GM12878 (cell line): ENCODE data around the gene PRSS50. TPM values are rescaled to one million over a fixed set of nuclear protein-coding genes. Genes with fewer than 3 reads are reported as not detected.

Experiments used
- ATAC-seq: fragments of 200-7000 bp; cut with Tn5 transposase; 3 replicates; pipeline ENCODE4 v1.9.1; 2020; ENCODE audit warnings: mild to moderate bottlenecking, moderate library complexity
- BruUV-seq: library from RNA; stranded (reverse); fragments of 400-500 nt; replicated peaks from 2 replicates; lab custom pipeline; 2021; lab: Mats Ljungman, UMichigan
- CTCF ChIA-PET: fragments of 300-600 bp; sonication (Branson Sonifier 250); formaldehyde crosslinking; extraction: SDS; loops from one replicate; lab custom pipeline; 2021; ENCODE audit warnings: inconsistent platforms; lab: Yijun Ruan, JAX
- POLR2A ChIA-PET: fragments of 350-600 bp; formaldehyde crosslinking; extraction: SDS; loops from one replicate; lab custom pipeline; 2021; ENCODE audit warnings: inconsistent platforms; lab: Charles Lee
- RAD21 ChIA-PET: fragments of 300-600 bp; sonication (Branson Sonifier 250); formaldehyde crosslinking; loops from one replicate; lab custom pipeline; 2023; ENCODE audit warnings: antibody characterized with exemption; ENCODE audit not compliant: unreplicated experiment; lab: Charles Lee
- SMC1A ChIA-PET: fragments of 300-600 bp; sonication (Branson Sonifier 250); formaldehyde crosslinking; loops from one replicate; lab custom pipeline; 2023; ENCODE audit not compliant: unreplicated experiment, uncharacterized antibody; lab: Charles Lee
- DNase-seq: peaks from one replicate; pipeline ENCODE4 v3.0.0-alpha.2; 2011; ENCODE audit warnings: low read depth, low spot score
- FAIRE-seq: peaks from 3 replicates; lab custom pipeline; 2011; peaks lifted over from hg19 to GRCh38; lab: Jason Lieb, UNC
- H2AFZ ChIP-seq: 2 replicates; pipeline ENCODE4 v1.6.0; 2011; ENCODE audit warnings: low read depth, low read length, control low read depth; ENCODE audit not compliant: control insufficient read depth
- H3K27ac ChIP-seq: 2 replicates; pipeline ENCODE4 v1.5.1; 2011; ENCODE audit warnings: control low read depth; ENCODE audit not compliant: control insufficient read depth, insufficient read depth
- H3K27me3 ChIP-seq, 2 experiments: replicated peaks in 1 of 2; 2 replicates each; pipeline versions ENCODE4 v1.6.0 to v1.6.1; 2011; ENCODE audit warnings: low read length in 1 of 2; ENCODE audit not compliant: control insufficient read depth in 2 of 2, insufficient read depth in 2 of 2
- H3K36me3 ChIP-seq, 2 experiments: 2 replicates each; pipeline ENCODE4 v1.5.1; 2011; ENCODE audit warnings: low read length in 1 of 2; ENCODE audit not compliant: control insufficient read depth in 2 of 2, insufficient read depth in 2 of 2
- H3K4me1 ChIP-seq: 2 replicates; pipeline ENCODE4 v1.6.1; 2011; ENCODE audit warnings: mild to moderate bottlenecking, low read length, moderate library complexity, mixed read lengths; ENCODE audit not compliant: control insufficient read depth, insufficient read depth
- H3K4me2 ChIP-seq: 2 replicates; pipeline ENCODE4 v1.6.0; 2011; ENCODE audit warnings: control low read depth; ENCODE audit not compliant: control insufficient read depth, insufficient read depth
- H3K4me3 ChIP-seq: fragments of 200-600 bp; sonication (generic); 2 replicates; pipeline ENCODE4 v1.5.1; 2016
- H3K79me2 ChIP-seq: 2 replicates; pipeline ENCODE4 v1.6.0; 2011; ENCODE audit warnings: low read length; ENCODE audit not compliant: control insufficient read depth, insufficient read depth
- H3K9ac ChIP-seq: 2 replicates; pipeline ENCODE4 v1.8.0; 2011; ENCODE audit warnings: low read length, control low read depth, mixed read lengths; ENCODE audit not compliant: control insufficient read depth, insufficient read depth
- H3K9me3 ChIP-seq: replicated peaks from 3 replicates; pipeline ENCODE4 v1.5.1; 2011; ENCODE audit warnings: mild to moderate bottlenecking, low read length; ENCODE audit not compliant: control insufficient read depth, insufficient read depth
- H4K20me1 ChIP-seq: 2 replicates; pipeline ENCODE4 v1.6.0; 2011; ENCODE audit not compliant: control insufficient read depth, insufficient read depth
- CHD1 ChIP-seq: IDR thresholded peaks from 2 replicates; pipeline ENCODE4 v1.6.1; 2012; ENCODE audit warnings: low read depth, low read length, improper control_type of control experiment
- CREM ChIP-seq: IDR thresholded peaks from 2 replicates; pipeline ENCODE4 v1.6.1; 2014; ENCODE audit warnings: antibody characterized with exemption, low read depth
- NFXL1 ChIP-seq: fragments of 450-650 bp; IDR thresholded peaks from 2 replicates; pipeline ENCODE4 v1.6.1; 2017; ENCODE audit warnings: antibody characterized with exemption, mild to moderate bottlenecking, borderline replicate concordance
- NFYB ChIP-seq: IDR thresholded peaks from 2 replicates; pipeline ENCODE4 v1.6.1; 2011; ENCODE audit warnings: low read depth, mild to moderate bottlenecking, low read length, improper control_type of control experiment, moderate library complexity; ENCODE audit not compliant: insufficient read depth
- NKRF ChIP-seq: fragments of 450-650 bp; conservative IDR thresholded peaks from 2 replicates; pipeline ENCODE4 v1.6.1; 2017; ENCODE audit warnings: mild to moderate bottlenecking, moderate library complexity
- NR2C1 ChIP-seq: fragments of 450-650 bp; IDR thresholded peaks from 2 replicates; pipeline ENCODE4 v1.6.1; 2017; ENCODE audit warnings: antibody characterized with exemption, mild to moderate bottlenecking, moderate library complexity
- PML ChIP-seq: IDR thresholded peaks from 2 replicates; pipeline ENCODE4 v1.6.1; 2012; ENCODE audit warnings: low read length, inconsistent platforms
- RCOR1 ChIP-seq: conservative IDR thresholded peaks from 2 replicates; pipeline ENCODE4 v1.6.1; 2012; ENCODE audit warnings: low read depth, low read length, improper control_type of control experiment
- RFX5 ChIP-seq: IDR thresholded peaks from 2 replicates; pipeline ENCODE4 v1.6.1; 2011; ENCODE audit warnings: low read depth, low read length, improper control_type of control experiment
- RUNX3 ChIP-seq: IDR thresholded peaks from 2 replicates; pipeline ENCODE4 v1.6.1; 2012; ENCODE audit warnings: low read length, inconsistent platforms
- STAT1 ChIP-seq: fragments of 450-650 bp; conservative IDR thresholded peaks from 2 replicates; pipeline ENCODE4 v1.6.1; 2014; ENCODE audit warnings: antibody characterized with exemption, mild to moderate bottlenecking
- TCF7 ChIP-seq: IDR thresholded peaks from 2 replicates; pipeline ENCODE4 v1.6.1; 2014; ENCODE audit warnings: antibody characterized with exemption, borderline replicate concordance
- WGBS: methylation state at CpG from one replicate; pipeline ENCODE4 v1.1.6; 2016; ENCODE audit warnings: low lambda C conversion rate; ENCODE audit not compliant: insufficient replicate concordance, insufficient coverage; ENCODE audit errors: missing lambda C conversion rate; 5-methylcytosine and 5-hydroxymethylcytosine counted together
- in situ Hi-C: fragments of 300-500 bp; cut with MboI; formaldehyde crosslinking; loops from 9 replicates; pipeline ENCODE4 v1.14.3; 2018; ENCODE audit warnings: mixed read lengths
- intact Hi-C: fragments of 100-400 bp; cut with micrococcal nuclease; formaldehyde crosslinking; loops from one replicate; pipeline ENCODE4 v1.14.2; 2022; ENCODE audit not compliant: unreplicated experiment
- polyA plus RNA-seq, 11 experiments: library from polyadenylated mRNA; depleted of rRNA in 4 of 11; unstranded in 6 of 11; stranded (reverse) in 5 of 11; fragments of >200 nt; fragmentation: Nextera tagmentation in 4 of 11; fragmentation: Illumina TruSeq in 1 of 11; extraction: Ambion mirVana in 4 of 11; extraction: Trizol in 1 of 11; gene quantifications; 1 replicate in 1 of 11; 2 replicates in 10 of 11; pipeline versions ENCODE4 v1.2.1 to v1.2.3, GENCODE V29; 2011 to 2016; ENCODE audit warnings: inconsistent platforms in 2 of 11, missing spikeins in 2 of 11, low read depth in 1 of 11
- total RNA-seq, 4 experiments: library from RNA; depleted of rRNA in 3 of 4; stranded (reverse); fragments of >200 nt in 3 of 4; fragmentation: Illumina TruSeq in 1 of 4; extraction: Trizol in 1 of 4; gene quantifications; 2 replicates each; pipeline versions ENCODE4 v1.2.1 to v1.2.3, GENCODE V29; 2013 to 2021

The PRSS50 gene
- total and polyA plus RNA-seq, 10 of the 15 experiments (the other 5 are each of a cell fraction or from before 2014, with no cell fraction given), result 0.05 TPM; not detected in 9

- no peak for DNase-seq
- WGBS, result 46% methylated on average over 9 of the region's 9 CpGs
- no peak for ATAC-seq
- Histone ChIP-seq H3K4me1 (no peaks in the 10 kb centered on the region), H3K27ac (no peak overlapping the region), H3K36me3 (no peaks in the 10 kb centered on the region), H3K9me3 (no peaks in the 10 kb centered on the region), H3K4me3 (no peak overlapping the region), H3K4me2 (no peak overlapping the region), H3K9ac (no peak overlapping the region), H3K79me2 (no peaks in the 10 kb centered on the region), H2AFZ (no peak overlapping the region), H4K20me1 (no peaks in the 10 kb centered on the region), H3K27me3 (no peaks in the 10 kb centered on the region)
- no peak for FAIRE-seq
- ChIA-PET RAD21 (no interaction called here), POLR2A (no interaction called here), SMC1A (no interaction called here), CTCF (no interaction called here)
- TF ChIP-seq PML (no peak), RCOR1 (no peak), CREM (no peak), RUNX3 (no peak), NFXL1 (no peak), TCF7 (no peak), NKRF (no peak), RFX5 (no peak), NR2C1 (no peak), STAT1 (no peak), CHD1 (no peak), NFYB (no peak)
- no TSS peak for BruUV-seq
- intact Hi-C loops, result no loop called here
- in situ Hi-C loops, result no loop called here
These were observed 32.2 kb downstream of the PRSS50 start for GRCh38 chr3:46685446-46685845.
